ENCODE results near the gene HEY2. TPM values are rescaled to one million over a fixed set of nuclear protein-coding genes. Genes with fewer than 3 reads are reported as not detected.

The HEY2 gene
- total RNA-seq, 6 experiments from 2014 or later: not detected

- no peak for TF ChIP-seq CTCF (IDR thresholded peaks at IDR 0.05)
- Mint-ChIP-seq H3K9me3 (no peaks in the 10 kb centered on the region), H3K27ac (no peak overlapping the region), H3K4me3 (no peak overlapping the region), H3K27me3 (ENCODE audit: insufficient read depth) (peaks cover 28% of the 10 kb centered on the region), H3K4me1 (ENCODE audit: low read depth) (peaks cover 14% of the 10 kb centered on the region; the same call in 1 of the 2 replicates), H3K36me3 (ENCODE audit: low read depth) (no peaks in the 10 kb centered on the region)
- no peak for DNase-seq
These were observed 5.8 kb upstream of the HEY2 start for GRCh38 chr6:125743604-125744003.

- Mint-ChIP-seq H3K27me3 (ENCODE audit: insufficient read depth) (peaks cover 37% of the 10 kb centered on the region), H3K4me3 (no peak overlapping the region), H3K9me3 (no peaks in the 10 kb centered on the region), H3K36me3 (ENCODE audit: low read depth) (no peaks in the 10 kb centered on the region), H3K4me1 (ENCODE audit: low read depth) (peaks cover 26% of the 10 kb centered on the region), H3K27ac (no peak overlapping the region)
- TF ChIP-seq CTCF (IDR thresholded peaks at IDR 0.05): no peak
- no peak for DNase-seq
These were observed 4.0 kb upstream of the HEY2 start for GRCh38 chr6:125745281-125746018.

GRCh38 chr6:125746019-125746414, 3.4 kb upstream of the HEY2 start:
- peaks cover 29% of the 10 kb centered on the region for H3K4me1 Mint-ChIP-seq (ENCODE audit: low read depth)
- H3K27me3 Mint-ChIP-seq (ENCODE audit: insufficient read depth): peaks cover 39% of the 10 kb centered on the region
- DNase-seq: no peak
- no peak overlapping the region for H3K27ac Mint-ChIP-seq
- H3K36me3 Mint-ChIP-seq (ENCODE audit: low read depth): no peaks in the 10 kb centered on the region
- no peak for TF ChIP-seq CTCF (IDR thresholded peaks at IDR 0.05)
- H3K9me3 Mint-ChIP-seq: no peaks in the 10 kb centered on the region
- no peak overlapping the region for H3K4me3 Mint-ChIP-seq

GRCh38 chr6:125746731-125747588, 2.5 kb upstream of the HEY2 start:
- peak overlapping the region; percentile 51 for H3K4me3 Mint-ChIP-seq
- H3K9me3 Mint-ChIP-seq: no peaks in the 10 kb centered on the region
- no peak for DNase-seq
- no peaks in the 10 kb centered on the region for H3K36me3 Mint-ChIP-seq (ENCODE audit: low read depth)
- H3K27ac Mint-ChIP-seq: no peak overlapping the region
- TF ChIP-seq CTCF (IDR thresholded peaks at IDR 0.05): no peak
- H3K27me3 Mint-ChIP-seq (ENCODE audit: insufficient read depth): peaks cover 39% of the 10 kb centered on the region
- peaks cover 29% of the 10 kb centered on the region for H3K4me1 Mint-ChIP-seq (ENCODE audit: low read depth)

GRCh38 chr6:125747589-125748405, 1.6 kb upstream of the HEY2 start:
- Mint-ChIP-seq H3K27me3 (ENCODE audit: insufficient read depth) (peaks cover 39% of the 10 kb centered on the region), H3K4me1 (ENCODE audit: low read depth) (peaks cover 29% of the 10 kb centered on the region), H3K9me3 (no peaks in the 10 kb centered on the region), H3K36me3 (ENCODE audit: low read depth) (no peaks in the 10 kb centered on the region), H3K27ac (no peak overlapping the region), H3K4me3 (peak overlapping the region; percentile 85)
- no peak for DNase-seq
- TF ChIP-seq CTCF (IDR thresholded peaks at IDR 0.05): no peak
